CD4-positive, alpha-beta T cell treated with Interleukin-4 for 1 hour (primary cell): Measurements from ENCODE around the gene ALAD.
"Not testable (repeated sequence)": the region's sequence is repeated elsewhere in the genome, so short reads cannot be mapped to it uniquely, and the experiment has no call there.

Experiments
- DNase-seq, 2 donors: peaks; one replicate each; pipeline ENCODE4 v3.0.0-alpha.2; 2020 to 2022

The ALAD gene

DNA sequence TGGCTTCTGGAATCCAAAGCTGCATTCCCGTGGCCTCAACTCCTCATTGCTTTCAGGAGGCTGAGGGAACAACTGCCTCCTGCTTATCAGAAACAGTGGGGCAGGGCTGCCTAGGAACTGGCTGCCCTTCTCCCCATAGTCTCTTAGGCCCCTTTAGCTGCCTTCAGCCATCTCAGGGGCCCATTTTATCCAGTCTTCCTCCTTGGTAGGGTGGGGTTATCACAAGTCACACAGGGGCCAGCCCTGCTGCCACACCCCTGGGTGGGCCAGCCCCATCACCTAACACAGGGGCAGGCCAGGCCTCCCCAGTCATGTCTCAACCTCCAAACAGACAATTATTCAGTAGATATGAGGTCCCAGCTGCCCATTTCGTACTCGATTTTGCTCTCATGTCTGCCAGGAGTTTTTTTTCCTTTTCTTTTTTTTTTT, 3.9 kb downstream of the ALAD start:
- no peak for DNase-seq

DNA sequence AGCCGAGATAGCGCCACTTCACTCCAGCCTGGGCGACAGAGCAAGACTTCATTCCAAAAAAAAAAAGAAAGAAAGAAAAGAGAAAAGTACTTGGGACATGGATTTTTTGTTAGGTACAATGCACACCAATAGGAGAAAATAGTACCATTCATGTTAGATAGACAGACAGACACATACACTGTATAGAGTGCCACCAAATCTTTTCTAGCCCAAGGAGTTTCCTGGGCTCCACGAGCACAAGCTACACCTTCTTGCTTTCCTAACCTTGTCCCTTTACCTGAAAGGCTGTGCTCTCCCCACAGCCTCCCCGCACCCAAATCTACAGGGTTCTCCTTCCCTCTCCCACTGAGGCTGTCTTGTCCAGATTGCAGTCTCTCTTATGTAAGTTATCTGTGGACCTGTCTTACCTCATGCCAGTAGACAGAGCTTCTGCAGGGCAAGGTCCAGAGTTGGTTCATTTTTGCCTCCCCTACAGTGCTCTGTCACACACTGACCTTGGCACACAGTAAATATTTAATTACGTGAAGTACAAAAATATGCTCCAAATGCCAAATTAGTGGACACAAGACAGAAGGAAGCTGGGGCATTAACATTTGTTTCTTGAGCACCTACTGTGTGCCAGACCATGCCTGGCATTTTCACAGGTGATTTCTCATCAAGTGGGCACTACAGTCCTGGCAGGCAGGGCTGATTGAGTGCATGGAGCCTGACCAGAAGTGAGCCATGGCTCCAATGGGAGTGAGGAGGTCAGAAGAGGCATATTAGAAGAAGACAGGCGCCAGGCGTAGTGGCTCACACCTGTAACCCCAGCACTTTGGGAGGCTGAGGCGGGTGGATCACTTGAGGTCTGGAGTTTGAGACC, 5.9 kb downstream of the ALAD start:
- DNase-seq, result no peak

GRCh38 chr9:113393281-113393680, 7.8 kb downstream of the ALAD start:
- no peak for DNase-seq

DNA sequence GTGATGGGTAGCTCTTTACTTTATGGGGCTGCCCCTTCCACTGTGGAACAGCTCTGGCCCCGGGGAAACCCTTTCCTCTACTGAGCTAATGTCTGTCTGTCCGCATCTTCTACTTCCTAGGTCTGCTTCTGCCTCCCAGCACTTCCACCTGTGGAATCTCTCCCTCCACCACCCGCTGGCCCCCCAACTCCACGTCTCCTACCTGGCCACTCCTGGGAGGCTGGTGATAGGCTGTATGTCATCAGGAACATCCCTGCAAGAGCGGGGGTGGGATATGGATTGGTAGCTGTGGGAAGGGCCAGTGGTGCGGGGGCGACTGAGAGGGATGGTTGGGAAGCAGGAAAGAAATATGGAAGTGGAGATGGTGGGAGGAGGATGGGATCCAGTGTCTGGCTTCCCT, 9.2 kb downstream of the ALAD start:
- no peak for DNase-seq

DNA sequence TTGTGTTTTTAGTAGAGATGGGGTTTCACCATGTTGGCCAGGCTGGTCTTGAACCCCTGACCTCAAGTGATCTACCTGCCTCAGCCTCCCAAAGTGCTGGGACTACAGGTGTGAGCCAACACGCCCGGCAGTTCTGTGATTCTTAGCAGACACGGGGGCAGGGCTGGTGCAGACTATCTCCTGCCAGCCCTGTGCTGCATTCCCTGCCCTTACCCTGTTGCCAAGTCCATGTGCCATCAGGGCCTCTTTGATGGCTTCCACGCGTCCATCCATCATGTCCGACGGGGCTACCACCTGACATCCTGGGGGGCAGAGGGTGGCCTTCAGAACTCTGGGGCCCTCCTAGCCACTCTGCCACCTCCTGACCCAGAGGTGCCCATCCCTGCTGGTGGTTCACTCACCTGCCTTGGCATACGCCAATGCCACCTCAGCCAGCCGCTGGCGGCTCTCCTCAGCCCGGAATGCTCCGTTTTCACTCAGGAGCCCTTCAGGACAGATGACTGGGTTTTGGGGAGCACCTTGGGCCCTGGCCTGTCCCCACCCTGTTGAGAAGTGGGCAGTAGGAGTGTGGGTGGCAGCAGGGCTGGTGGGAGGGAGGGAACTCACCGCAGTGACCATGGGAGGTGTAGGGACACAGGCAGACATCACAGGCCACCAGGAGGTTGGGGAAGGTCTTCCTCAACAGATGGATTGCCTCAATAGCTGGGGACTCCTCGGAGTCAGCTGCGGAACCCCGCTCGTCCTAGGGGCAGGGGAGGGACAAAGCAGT, 10.7 kb downstream of the ALAD start:
- no peak for DNase-seq

DNA sequence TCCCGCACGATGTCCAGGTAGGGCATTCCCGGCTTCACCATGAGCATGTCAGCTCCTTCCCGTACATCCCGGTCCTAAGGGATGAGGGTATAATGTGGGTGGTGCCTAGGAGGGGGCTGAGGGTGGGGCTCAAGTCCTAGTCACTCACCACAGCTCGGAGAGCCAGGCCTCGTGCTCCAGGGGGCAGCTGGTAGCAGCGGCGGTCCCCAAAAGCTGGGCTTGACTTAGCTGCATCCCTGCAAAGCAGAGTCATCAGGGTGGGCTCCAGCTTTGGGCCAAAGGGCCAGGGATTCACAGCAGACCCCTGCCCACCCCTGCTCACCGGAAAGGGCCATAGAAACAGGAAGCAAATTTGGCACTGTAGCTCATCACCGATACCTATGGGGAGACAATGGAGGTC, 11.6 kb downstream of the ALAD start:
- no peak for DNase-seq

DNA sequence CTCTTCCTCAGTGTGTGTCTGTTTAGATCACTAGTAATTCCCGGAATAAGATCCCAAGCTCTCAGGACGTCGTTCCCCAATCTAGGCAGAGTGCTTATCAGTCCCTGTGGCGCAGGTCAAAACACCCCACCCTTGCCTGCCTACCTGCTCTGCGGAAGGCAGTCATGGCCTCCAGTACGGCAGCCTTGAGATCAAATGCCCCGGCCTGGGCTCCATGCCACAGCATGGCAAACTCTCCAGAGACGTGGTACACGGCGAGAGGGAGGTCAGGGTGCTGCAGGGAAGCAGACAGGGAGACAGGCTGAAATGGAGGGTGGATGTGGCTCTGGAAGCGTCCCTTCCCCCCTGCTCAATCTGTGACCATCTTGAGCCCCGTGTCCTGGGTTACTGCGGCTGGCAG, 12.3 kb downstream of the ALAD start:
- no peak for DNase-seq

DNA sequence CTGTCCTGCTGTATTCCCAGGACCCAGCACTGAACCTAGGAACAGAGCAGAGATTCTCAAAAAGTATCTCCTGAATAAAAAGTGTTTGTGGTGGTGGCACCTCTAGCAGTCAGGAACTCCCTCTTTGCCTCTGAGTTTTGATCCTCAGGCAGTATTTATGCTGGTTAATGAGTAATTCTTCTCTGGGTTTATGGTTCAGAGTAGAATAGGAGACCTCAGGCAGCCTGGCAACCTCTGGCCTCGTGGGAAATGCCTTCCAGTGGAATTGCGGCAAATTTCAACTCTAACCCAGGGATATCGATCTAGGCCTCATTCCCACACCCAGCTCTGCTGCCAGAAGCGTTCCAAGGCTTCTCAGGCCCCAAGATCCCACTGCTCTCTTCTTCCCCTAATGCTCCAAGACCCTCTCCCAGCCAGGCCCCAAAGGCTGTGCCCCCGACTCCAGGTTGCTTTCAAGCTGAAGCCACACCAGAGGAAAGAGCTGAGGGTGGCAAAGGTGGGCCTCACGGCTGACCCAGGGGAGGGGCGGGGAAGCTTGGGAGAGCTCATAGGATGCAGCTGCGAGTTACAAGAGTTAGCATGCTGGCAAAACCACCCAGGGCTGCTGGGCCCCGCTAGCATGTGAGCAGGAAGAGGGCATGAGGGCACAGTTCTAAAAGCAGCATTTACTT, 13.4 kb downstream of the ALAD start:
- DNase-seq, result no peak

GRCh38 chr9:113386571-113387393, 14.3 kb downstream of the ALAD start:
- no peak for DNase-seq

DNA sequence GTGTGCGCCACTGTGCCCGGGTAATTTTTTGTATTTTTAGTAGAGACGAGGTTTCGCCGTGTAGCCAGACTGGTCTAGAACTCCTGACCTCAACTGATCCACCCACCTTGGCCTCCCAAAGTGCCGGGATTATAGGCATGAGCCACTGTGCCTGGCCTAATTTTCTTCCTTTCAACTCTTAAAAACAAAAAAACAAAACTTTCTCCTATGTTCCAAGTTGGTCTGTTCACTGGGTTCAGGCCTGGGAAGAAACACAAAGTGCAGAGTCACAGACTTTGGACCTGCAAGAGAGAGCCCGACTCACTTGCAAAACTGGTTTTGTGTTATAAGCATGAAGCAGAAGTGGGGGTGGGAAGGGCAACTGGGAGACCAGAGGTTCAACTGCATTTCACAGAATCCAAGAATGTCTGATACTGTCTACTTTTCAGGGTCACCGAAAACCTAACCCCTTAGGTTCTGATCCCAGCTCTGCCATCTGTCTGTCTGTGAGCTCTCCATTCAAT, 19.1 kb downstream of the ALAD start:
- no peak for DNase-seq

- DNase-seq, result not testable (repeated sequence)
Measured at GRCh38 chr9:113381441-113381840, 19.6 kb downstream of the ALAD start.

DNA sequence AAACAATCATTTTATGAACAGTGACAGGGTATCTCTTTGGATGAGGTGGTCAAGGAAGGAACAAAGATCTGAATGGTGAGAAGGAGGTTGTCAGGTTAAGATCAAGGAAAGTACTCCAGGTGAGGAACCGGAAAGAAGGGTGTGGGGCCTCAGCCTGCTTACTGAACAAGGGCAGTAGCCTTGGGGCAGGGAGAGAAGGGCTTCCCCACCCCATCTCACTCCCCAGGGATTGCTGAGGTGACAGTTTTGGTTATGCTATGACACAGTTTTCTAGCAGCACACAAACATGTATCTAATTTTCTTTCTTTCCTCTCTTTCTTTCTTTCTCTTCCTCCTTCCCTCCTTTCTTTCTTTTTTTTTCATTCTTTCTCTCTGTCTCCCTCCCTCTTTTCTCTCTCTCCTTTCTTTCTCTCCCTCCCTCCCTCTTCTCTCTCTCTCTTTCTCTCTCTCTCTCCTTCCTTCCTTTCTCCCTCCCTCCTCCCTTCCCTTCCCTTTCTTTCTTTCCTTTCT, 20.2 kb downstream of the ALAD start:
- no peak for DNase-seq

DNA sequence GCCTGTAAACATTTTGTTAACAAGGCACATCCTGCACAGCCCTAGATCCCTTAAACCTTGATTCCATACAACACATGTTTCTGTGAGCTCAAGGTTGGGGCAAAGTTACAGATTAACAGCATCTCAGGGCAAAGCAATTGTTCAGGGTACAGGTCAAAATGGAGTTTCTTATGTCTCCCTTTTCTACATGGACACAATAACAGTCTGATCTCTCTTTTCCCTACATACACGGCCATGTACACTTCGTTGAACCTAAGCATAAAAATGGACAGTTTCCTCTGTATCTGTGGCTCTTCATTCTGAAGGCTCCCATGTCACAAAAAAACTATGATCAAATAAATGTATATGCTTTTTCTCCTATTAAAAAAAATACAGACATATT, 21.3 kb downstream of the ALAD start:
- not testable (repeated sequence) for DNase-seq

DNA sequence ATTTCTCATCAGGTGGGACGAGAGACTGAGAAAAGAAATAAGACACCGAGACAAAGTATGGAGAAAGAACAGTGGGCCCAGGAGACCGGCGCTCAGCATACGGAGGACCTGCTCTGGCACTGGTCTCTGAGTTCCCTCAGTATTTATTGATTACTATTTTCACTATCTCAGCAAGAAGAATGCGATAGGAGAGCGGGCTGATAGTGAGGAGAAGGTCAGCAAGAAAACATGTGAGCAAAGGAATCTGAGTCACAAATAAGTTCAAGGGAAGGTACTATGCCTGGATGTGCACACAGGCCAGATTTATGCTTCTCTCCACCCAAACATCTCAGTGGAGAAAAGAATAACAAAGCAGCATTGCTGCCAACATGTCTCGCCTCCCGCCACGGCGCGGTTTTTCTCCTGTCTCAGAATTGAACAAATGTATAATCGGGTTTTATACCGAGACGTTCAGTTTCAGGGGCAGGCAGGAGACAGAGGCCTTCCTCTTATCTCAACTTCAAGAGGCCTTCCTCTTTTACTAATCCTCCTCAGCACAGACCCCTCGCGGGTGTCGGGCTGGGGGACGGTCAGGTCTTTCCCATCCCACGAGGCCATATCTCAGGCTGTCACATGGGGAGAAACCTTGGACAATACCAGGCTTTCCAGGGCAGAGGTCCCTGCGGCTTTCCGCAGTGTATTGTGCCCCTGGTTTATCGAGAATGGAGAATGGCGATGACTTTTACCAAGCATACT, 21.8 kb downstream of the ALAD start:
- not testable (repeated sequence) for DNase-seq

DNA sequence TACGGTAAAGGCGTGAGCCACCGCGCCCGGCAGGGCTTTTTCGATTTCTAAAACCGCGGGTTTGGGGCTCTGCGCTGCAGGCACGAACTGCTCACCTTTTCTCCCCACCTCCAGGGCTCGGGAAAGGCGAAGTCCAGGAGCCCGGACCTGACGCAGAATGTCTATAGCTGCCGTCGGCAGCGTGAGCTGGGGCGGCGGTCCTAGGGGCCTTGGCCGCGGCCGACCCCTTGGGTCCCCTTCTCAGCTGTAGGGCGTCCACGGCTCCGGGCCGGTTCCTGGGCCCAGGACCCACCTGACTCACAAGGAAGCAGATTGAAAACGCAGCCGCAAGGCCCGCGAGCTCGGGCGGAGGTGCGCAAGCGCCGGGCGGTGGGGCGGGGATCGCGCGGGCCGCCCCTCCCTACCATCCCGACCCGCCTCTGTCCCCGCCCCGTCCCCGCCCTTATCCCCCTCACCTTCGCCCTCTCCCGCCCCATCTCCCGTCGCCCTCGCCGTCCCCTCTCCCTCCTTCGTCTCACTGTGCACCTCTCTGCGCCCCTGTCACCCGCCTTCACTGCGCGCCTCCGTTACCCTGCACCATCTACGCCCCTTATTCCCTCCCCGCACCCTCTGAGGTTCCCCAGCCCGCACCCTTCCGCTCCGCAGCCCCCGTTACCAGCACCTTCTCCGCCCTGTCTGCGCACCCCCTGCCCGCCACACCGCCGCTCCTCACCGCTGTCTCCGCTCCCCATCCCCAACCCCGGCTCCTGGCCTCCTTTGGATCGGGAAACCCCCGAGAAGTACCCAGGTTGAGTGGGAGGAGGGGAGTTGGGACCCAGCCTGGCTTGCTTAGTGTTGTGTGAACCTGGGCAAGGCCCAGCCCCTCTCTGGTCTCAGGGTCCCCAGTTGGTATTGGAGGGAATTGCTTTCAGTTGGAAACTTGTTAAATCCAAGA, 24.2 kb downstream of the ALAD start, which contains the start of gene HDHD3:
Gene HDHD3, minus strand, starts transcription at position 353 of the 934 bp plus-strand sequence. CDS start 2,632 bp downstream, outside the sequence.
- DNase-seq, result peak; percentile 80 to 87

DNA sequence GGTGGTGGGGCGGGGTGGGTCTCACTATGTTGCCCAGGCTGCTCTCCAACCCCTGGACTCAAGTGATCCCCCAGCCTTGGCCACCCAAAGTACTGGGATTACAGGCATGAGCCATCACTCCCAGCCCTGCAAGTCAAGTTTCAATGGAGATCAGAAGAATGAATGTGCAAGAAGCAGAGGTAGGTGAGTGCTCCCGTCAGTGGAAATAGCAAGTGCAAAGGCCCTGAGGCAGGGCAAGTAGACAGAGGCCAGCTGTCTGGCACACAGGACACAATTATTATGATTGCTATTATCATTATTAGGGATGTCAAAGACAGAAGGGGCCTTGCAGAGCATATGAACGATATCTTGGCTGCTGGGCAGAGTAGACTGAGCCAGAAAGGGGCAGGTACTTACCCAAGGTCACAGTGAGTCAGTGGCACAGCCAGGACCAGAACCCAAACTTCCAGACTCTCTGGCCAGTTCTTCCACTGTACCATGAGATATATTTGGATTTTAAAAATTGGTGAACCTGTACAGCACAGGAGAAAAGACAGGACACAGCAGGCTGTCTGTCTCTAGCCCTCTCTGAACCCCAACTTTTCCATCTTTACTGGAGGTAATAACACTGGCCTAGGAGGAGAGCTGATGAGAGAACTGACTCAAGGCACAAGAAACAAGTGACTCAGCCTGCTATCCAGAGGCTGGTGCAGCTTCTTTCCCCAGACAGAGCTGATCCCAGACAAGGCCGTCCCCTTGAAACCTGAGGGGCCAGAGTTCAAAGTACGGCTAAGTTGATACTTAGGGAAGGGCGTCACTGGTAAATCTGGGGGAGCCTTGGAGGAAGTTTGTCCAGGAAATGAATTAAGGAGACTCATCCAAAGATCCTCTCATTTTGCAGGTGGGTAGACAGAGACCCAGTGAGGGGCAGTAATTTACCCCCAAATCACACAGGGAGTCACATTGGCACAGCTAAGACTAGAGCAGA, 25.7 kb downstream of the ALAD start:
- no peak for DNase-seq

DNA sequence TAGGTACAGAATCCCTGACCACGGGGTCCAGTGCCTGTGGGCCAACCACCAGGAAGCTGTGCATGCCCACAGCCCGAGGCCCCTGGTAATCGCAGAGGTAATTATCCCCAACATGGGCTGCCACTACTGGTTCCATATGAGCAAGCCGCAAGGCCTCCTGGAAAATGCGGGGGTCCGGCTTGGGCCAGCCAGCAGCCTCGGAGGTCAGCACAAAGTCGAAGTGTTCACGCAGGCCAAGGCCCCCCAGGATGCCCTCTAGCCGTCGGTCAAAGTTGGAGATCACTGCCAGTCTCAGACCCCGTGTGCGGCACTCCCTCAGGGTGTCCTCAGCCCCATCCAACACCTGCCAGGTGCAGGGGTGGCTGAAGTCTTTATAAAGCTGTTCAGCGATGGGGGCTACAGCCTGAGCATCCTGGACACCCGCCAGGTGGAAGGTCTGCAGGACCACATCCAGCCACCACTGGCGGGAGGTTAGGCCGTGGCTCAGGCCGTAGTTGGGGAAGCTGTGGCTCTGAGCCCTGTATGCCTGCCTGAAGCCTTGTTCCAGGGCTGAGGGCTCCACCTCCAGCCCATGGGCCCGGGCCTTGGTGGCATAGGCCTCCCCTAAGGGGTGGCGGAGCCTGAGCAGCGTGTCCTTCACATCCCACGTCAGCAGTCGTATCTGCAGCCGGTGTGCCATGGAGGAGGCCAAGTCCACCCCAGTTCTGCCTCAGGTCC, 27.2 kb downstream of the ALAD start:
- no peak for DNase-seq

DNA sequence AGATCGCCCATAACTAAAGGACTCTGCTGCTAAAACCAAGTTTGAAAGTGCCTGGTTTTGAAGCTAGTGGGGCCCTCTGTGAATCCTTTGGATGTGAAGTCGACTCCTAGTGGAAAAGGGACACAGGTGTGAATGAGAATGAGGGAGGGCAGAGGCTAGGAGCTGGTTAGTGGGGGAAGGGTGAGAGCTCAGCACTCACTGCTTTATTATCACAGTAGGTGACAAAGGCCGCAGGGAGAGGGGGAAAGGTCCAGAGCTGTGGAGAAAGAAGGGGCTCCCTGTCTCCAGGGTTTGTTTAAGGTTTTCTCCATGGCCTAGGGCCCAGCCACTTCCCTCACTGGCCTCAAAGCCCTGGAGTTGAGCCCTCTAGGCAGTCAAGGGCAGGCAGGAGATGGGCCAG, 27.8 kb downstream of the ALAD start:
- no peak for DNase-seq
